HEK293T (cell line): ENCODE measurements around the gene ZNF316.
"Not testable (repeated sequence)": the region's sequence is repeated elsewhere in the genome, so short reads cannot be mapped to it uniquely, and the experiment has no call there.

Source experiments
- CTCF ChIA-PET: fragments of 350-600 bp; formaldehyde crosslinking; extraction: SDS; loops from one replicate; lab custom pipeline; 2021; ENCODE audit warnings: antibody characterized with exemption, inconsistent platforms; lab: Yijun Ruan, JAX
- POLR2A ChIA-PET: fragments of 350-600 bp; formaldehyde crosslinking; extraction: SDS; loops from one replicate; lab custom pipeline; 2020; ENCODE audit warnings: antibody characterized with exemption, inconsistent platforms; lab: Yijun Ruan, JAX
- DNase-seq: peaks from one replicate; pipeline ENCODE4 v3.0.0; 2012; ENCODE audit warnings: mixed read lengths; ENCODE audit errors: extremely low spot score
- ARNT ChIP-seq: fragments of 450-650 bp; IDR thresholded peaks from 2 replicates; pipeline ENCODE4 v1.6.1; 2017; ENCODE audit warnings: mild to moderate bottlenecking
- BHLHE40 ChIP-seq: fragments of 450-650 bp; IDR thresholded peaks from 2 replicates; pipeline ENCODE4 v1.6.1; 2016; ENCODE audit warnings: mild to moderate bottlenecking, moderate library complexity, borderline replicate concordance
- CTBP1 ChIP-seq: fragments of 450-650 bp; IDR thresholded peaks from 2 replicates; pipeline ENCODE4 v1.6.1; 2016; ENCODE audit warnings: borderline replicate concordance
- ELF4 ChIP-seq: fragments of 450-650 bp; IDR thresholded peaks from 2 replicates; pipeline ENCODE4 v1.6.1; 2017; ENCODE audit warnings: antibody characterized with exemption
- FOXA1 ChIP-seq: fragments of 450-650 bp; IDR thresholded peaks from 2 replicates; pipeline ENCODE4 v1.6.1; 2016; ENCODE audit warnings: mild to moderate bottlenecking
- FOXK2 ChIP-seq: fragments of 450-650 bp; IDR thresholded peaks from 2 replicates; pipeline ENCODE4 v1.6.1; 2016; ENCODE audit warnings: mild to moderate bottlenecking
- FOXM1 ChIP-seq: fragments of 450-650 bp; IDR thresholded peaks from 2 replicates; pipeline ENCODE4 v1.6.1; 2017; ENCODE audit warnings: mild to moderate bottlenecking, borderline replicate concordance
- HDGF ChIP-seq: fragments of 450-650 bp; IDR thresholded peaks from 2 replicates; pipeline ENCODE4 v1.6.1; 2017; ENCODE audit warnings: antibody characterized with exemption, borderline replicate concordance
- L3MBTL2 ChIP-seq: fragments of 450-650 bp; conservative IDR thresholded peaks from 2 replicates; pipeline ENCODE4 v1.6.1; 2016; ENCODE audit warnings: mild to moderate bottlenecking
- LEF1 ChIP-seq: fragments of 450-650 bp; IDR thresholded peaks from 2 replicates; pipeline ENCODE4 v1.6.1; 2017; ENCODE audit warnings: mild to moderate bottlenecking, borderline replicate concordance
- NFRKB ChIP-seq: fragments of 450-650 bp; IDR thresholded peaks from 2 replicates; pipeline ENCODE4 v1.6.1; 2016; ENCODE audit warnings: mild to moderate bottlenecking, moderate library complexity
- SP1 ChIP-seq: fragments of 450-650 bp; IDR thresholded peaks from 2 replicates; pipeline ENCODE4 v1.6.1; 2017
- SUZ12 ChIP-seq: fragments of 450-650 bp; IDR thresholded peaks from 2 replicates; pipeline ENCODE4 v1.6.1; 2016; ENCODE audit warnings: mild to moderate bottlenecking
- TARDBP ChIP-seq: fragments of 450-650 bp; IDR thresholded peaks from 2 replicates; pipeline ENCODE4 v1.6.1; 2016
- ZNF384 ChIP-seq: fragments of 450-650 bp; IDR thresholded peaks from 2 replicates; pipeline ENCODE4 v1.6.1; 2016
- TF ChIP-seq, protein P1 (sequence below): fragments of 450-650 bp; IDR thresholded peaks from 2 replicates; pipeline ENCODE4 v1.6.1; 2016

The ZNF316 gene

DNA sequence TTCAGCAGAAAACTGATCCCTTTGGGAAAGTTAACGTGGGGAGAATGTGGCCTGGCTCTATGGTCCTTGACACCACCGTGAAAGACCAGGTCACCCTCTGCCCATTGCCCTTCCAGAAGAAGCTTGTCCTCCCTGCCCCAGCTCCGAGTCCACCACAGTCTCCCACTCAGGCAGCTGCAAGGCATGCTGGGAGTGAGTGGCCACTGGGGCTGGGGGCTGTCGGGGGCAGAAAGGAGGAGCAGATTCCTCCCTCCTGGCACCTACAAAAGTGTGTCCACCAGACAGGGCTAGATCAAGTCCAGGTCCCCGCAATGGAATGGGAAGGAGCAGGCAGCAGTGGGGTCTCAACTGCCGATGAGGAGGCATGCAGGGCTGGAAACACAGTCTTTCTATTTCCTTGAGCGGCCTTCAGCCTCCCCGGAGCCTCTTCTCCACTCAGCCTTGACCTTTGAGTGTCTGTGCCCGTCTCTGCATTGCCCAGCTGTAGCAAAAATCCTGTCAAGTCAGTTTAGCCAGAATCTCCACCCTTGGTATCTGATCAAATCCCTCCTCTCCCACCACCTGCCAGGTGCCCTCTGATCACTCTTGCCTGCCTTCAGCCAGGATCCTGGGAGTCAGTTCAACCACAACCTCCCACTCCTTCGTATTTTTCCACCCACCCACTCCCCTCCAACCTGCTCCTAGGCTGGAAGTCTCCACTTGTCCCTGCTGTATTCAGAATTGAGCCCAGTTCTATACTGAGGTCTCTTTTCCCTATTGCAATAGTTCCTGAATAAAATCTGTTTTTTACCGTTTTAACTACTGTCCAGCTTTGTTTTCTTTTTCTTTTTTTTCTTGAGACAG, 6.9 kb upstream of the ZNF316 start:
- DNase-seq = no peak
- TF ChIP-seq CTBP1 (no peak), L3MBTL2 (no peak), NFRKB (no peak), ELF4 (no peak), FOXK2 (no peak), BHLHE40 (no peak), SP1 (no peak), HDGF (no peak), LEF1 (no peak), ZNF384 (no peak), ARNT (no peak), FOXM1 (no peak), TARDBP (no peak), FOXA1 (no peak), SUZ12 (no peak)
- TF ChIP-seq, protein P1, sequence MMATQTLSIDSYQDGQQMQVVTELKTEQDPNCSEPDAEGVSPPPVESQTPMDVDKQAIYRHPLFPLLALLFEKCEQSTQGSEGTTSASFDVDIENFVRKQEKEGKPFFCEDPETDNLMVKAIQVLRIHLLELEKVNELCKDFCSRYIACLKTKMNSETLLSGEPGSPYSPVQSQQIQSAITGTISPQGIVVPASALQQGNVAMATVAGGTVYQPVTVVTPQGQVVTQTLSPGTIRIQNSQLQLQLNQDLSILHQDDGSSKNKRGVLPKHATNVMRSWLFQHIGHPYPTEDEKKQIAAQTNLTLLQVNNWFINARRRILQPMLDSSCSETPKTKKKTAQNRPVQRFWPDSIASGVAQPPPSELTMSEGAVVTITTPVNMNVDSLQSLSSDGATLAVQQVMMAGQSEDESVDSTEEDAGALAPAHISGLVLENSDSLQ = no peak
- CTCF ChIA-PET = interaction anchor here (0.9 to 1.0 kb wide), 2 partner anchors 9 kb away, joined by 3 read pairs; no protein-coding TSS in a partner anchor
- POLR2A ChIA-PET = no interaction called here

DNA sequence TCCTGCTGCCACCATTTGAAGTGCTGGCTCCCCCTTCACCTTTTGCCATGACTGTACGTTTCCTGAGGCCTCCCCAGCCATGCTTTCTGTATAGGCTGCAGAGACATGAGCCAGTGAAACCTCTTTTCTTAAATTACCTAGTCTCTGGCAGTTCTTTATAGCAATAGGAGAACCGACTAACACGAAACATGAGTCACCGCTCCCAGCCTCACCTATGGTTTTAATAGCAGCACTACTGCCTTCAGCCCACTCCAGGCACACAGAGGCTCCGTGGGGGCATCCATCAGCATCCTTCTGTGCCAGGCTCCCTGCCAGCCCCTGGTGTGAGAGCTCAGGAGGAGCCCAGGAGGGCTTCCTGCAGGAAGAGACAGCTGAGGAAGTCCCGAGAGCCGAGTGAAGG, 5.5 kb upstream of the ZNF316 start:
- no peak for TF ChIP-seq ARNT
- no peak for TF ChIP-seq LEF1
- no peak for TF ChIP-seq ELF4
- no peak for TF ChIP-seq L3MBTL2
- TF ChIP-seq FOXK2 = no peak
- no peak for TF ChIP-seq SP1
- no peak for TF ChIP-seq ZNF384
- no peak for TF ChIP-seq HDGF
- no peak for TF ChIP-seq FOXA1
- TF ChIP-seq CTBP1 = no peak
- no peak for TF ChIP-seq NFRKB
- no peak for TF ChIP-seq SUZ12
- no peak for TF ChIP-seq FOXM1
- no peak for TF ChIP-seq TARDBP
- TF ChIP-seq, protein P1 = no peak
- no peak for TF ChIP-seq BHLHE40
- CTCF ChIA-PET = no interaction called here
- POLR2A ChIA-PET = no interaction called here
- DNase-seq = no peak

- TF ChIP-seq FOXA1 (no peak), ZNF384 (no peak), L3MBTL2 (no peak)
- CTCF ChIA-PET = no interaction called here
- POLR2A ChIA-PET = no interaction called here
- DNase-seq = no peak
Observed at GRCh38 chr7:6634021-6634420, 3.1 kb upstream of the ZNF316 start.

- DNase-seq, CTCF ChIA-PET, POLR2A ChIA-PET: not testable (repeated sequence)
Observed at GRCh38 chr7:6634971-6635370, 2.1 kb upstream of the ZNF316 start.

DNA sequence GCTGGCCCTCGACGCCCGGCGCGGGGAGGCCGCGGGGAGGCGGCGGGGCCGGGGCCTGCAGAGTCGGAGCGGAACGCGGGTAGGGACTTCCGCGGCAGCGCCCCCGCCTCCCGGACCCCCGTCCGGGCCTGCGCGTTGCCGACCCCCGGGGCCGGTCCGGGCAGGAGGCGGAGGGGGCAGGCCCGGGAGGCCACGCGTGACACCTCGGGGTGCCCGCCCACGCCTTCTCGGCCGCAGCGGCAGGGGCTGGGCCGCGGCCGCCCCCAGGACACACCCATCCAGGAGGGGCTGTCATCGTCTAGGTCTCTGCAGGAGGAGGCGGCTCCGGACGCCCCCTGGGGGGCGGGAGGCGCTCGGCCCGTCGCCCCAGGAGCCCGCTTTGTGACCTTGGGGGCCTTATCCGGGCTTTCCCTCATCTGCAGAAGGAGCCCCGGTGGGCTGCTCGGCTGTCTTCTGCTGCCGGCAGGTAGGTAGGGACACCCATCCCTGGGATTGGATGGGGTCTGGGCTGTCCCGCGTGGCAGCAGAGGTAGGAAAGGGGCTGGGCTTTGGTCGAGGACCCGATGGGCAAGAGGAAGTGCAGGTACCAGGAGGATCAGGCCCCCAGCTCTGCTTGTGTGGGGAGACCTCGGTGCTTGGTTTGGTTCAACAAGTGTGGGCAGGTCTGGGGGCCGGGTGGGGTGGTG, 569 bp downstream of the ZNF316 start:
- peak; percentile 68 for DNase-seq
- ChIA-PET POLR2A (interaction anchor here (1.0 to 1.6 kb wide), 3 partner anchors 15 to 69 kb away, joined by 3 to 11 read pairs (median 3); partner anchors contain the start of genes INTS15 and ZNF12), CTCF (no interaction called here)
- no peak for TF ChIP-seq HDGF
- TF ChIP-seq L3MBTL2 = peak; percentile 25; the same call in 1 of the 2 replicates
- TF ChIP-seq BHLHE40 = no peak
- TF ChIP-seq LEF1 = 0 out of 2 replicates have a peak, but pooled peaks have one; percentile 22

- CTCF ChIA-PET = no interaction called here
Observed at GRCh38 chr7:6639032-6639431, 1.9 kb downstream of the ZNF316 start.

More at GRCh38 chr7:6639032-6639431, 1.9 kb downstream of the ZNF316 start:
- DNase-seq = no peak
- POLR2A ChIA-PET = no interaction called here
- TF ChIP-seq TARDBP (no peak), CTBP1 (no peak), SP1 (no peak), ZNF384 (no peak), HDGF (no peak), ELF4 (no peak), NFRKB (no peak), FOXA1 (no peak), L3MBTL2 (no peak), FOXK2 (no peak), LEF1 (no peak), BHLHE40 (no peak), ARNT (no peak), SUZ12 (no peak), FOXM1 (no peak)
- TF ChIP-seq, protein P1 = no peak
